HG03460 (cell line): ENCODE results near the gene CPT1A.

Experiments used
- ATAC-seq: cut with Tn5 transposase; IDR thresholded peaks from one replicate; pipeline ENCODE4 v1.9.1; 2021; ENCODE audit not compliant: unreplicated experiment

CPT1A gene

GRCh38 chr11:68854273-68854958 lies 12.7 kb upstream of the CPT1A start:
- no peak for ATAC-seq

- ATAC-seq, result no peak
Observed at GRCh38 chr11:68852628-68853027, 10.9 kb upstream of the CPT1A start.

GRCh38 chr11:68848429-68848828 lies 6.7 kb upstream of the CPT1A start:
- no peak for ATAC-seq

GRCh38 chr11:68847395-68847794 lies 5.7 kb upstream of the CPT1A start:
- no peak for ATAC-seq

- no peak for ATAC-seq
Observed at GRCh38 chr11:68845351-68846002, 3.8 kb upstream of the CPT1A start.

GRCh38 chr11:68844801-68845200 lies 3.1 kb upstream of the CPT1A start:
- ATAC-seq, result no peak

- no peak for ATAC-seq
Observed at GRCh38 chr11:68844376-68844775, 2.7 kb upstream of the CPT1A start.

- ATAC-seq, result peak; percentile 44
Observed at GRCh38 chr11:68843703-68844312, 2.1 kb upstream of the CPT1A start.

- ATAC-seq, result no peak
Observed at GRCh38 chr11:68843052-68843561, 1.4 kb upstream of the CPT1A start.

- ATAC-seq, result no peak
Observed at GRCh38 chr11:68842427-68843051, 823 bp upstream of the CPT1A start.

- no peak for ATAC-seq
Observed at GRCh38 chr11:68840661-68841653, 759 bp downstream of the CPT1A start.

GRCh38 chr11:68839911-68840641 lies 1.6 kb downstream of the CPT1A start:
- ATAC-seq, result peak; percentile 6

GRCh38 chr11:68839054-68839865 lies 2.5 kb downstream of the CPT1A start:
- ATAC-seq, result peak; percentile 28

- ATAC-seq, result no peak
Observed at GRCh38 chr11:68838572-68838964, 3.1 kb downstream of the CPT1A start.

- no peak for ATAC-seq
Observed at GRCh38 chr11:68837583-68838571, 3.8 kb downstream of the CPT1A start.

GRCh38 chr11:68835749-68836148 lies 6.0 kb downstream of the CPT1A start:
- ATAC-seq, result no peak

GRCh38 chr11:68835328-68835727 lies 6.4 kb downstream of the CPT1A start:
- no peak for ATAC-seq
